ENCODE results near the gene LUZP1. TPM values are rescaled to one million over a fixed set of nuclear protein-coding genes. Genes with fewer than 3 reads are reported as not detected.

Gene LUZP1
- total RNA-seq, 1 experiment from 2014 or later = 30.9 TPM

DNA sequence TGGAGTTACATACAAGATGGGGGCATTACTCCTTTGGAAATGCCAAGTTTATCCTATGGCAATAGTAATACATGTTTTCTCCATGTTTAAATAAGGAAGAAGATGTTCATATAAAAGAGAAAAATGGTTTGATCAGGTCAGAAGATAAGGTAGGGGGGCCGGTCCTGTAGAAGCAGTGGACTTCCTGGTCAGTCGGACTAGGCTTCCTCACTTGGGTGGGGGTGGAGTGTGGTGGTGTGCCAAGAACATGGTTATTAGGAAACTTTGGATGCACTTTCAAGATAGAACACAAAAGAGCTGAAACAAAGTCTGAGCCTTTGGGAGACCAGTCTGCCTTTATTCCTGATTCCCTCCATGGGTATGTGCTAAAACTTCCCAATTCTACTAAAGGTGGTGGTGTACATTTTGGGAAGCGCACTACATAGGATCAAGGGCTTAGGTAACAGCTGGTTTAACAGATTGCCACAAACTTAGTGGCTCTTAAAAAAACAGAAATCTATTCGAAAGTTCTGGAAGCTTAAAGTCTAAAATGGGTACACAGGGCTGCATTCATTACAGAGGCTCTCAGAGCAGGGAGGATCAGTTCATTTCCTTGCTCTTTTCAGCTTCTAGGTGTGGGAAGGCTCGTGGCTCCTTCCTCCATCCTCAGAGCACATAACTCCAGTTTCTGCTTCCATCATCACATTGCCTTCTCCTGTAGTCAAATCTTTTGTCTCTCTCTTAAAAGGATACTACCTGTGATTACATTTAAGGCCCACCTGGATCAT lies 84.8 kb downstream of the LUZP1 start:
- DNase-seq = no peak
- H3K36me3 ChIP-seq (replicated peaks; ENCODE audit: control insufficient read depth, insufficient read depth, low read length) = peaks cover 45% of the 10 kb centered on the region
- no peaks in the 10 kb centered on the region for H3K27me3 ChIP-seq (ENCODE audit: control insufficient read depth, insufficient read depth, low read length)
- no peak overlapping the region for H3K4me3 ChIP-seq (ENCODE audit: insufficient read depth, low read depth, low read length)

DNA sequence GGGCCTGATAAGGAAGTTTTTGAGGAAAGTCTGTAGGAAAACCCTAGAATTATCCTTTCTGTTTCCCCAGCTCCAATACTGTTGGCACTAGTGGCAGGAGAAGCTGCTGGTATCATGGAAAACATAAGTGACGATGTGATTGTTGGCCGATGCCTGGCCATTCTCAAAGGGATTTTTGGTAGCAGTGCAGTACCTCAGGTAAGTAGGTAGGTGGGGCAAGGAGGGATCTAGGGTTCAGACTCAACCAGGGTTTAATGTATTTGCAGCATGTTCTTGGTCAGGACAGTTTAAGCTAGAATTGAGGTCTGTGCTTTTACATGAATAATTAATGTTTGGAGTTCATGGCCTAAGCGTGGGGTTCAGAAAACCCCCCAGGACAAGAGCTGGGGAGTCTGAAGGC lies 87.3 kb downstream of the LUZP1 start:
- peaks cover 45% of the 10 kb centered on the region for H3K36me3 ChIP-seq (replicated peaks; ENCODE audit: control insufficient read depth, insufficient read depth, low read length)
- peak; percentile 51 for DNase-seq
- H3K27me3 ChIP-seq (ENCODE audit: control insufficient read depth, insufficient read depth, low read length) = no peaks in the 10 kb centered on the region
- H3K4me3 ChIP-seq (ENCODE audit: insufficient read depth, low read depth, low read length) = no peak overlapping the region

DNA sequence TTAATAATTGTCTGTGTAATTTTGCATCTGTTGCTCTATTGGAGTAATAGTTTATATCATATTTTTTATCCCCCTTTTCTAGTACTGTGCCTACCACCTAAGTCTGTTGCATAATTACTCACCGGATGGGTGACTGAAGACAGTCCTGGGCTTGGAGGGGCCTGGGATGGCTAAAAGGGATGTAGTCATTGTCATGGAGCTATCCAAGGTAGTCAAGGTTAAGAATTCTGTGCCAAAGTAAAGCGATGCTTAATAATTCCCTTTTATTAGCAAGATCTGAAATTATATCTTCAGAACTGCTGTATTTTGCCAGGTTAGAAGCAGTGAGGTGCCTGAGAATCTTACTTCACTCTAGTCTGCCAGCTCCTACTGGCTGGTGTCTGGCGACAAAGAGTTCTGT lies 87.8 kb downstream of the LUZP1 start:
- H3K27me3 ChIP-seq (ENCODE audit: control insufficient read depth, insufficient read depth, low read length) = no peaks in the 10 kb centered on the region
- H3K4me3 ChIP-seq (ENCODE audit: insufficient read depth, low read depth, low read length) = no peak overlapping the region
- H3K36me3 ChIP-seq (replicated peaks; ENCODE audit: control insufficient read depth, insufficient read depth, low read length) = peaks cover 45% of the 10 kb centered on the region
- DNase-seq = no peak

DNA sequence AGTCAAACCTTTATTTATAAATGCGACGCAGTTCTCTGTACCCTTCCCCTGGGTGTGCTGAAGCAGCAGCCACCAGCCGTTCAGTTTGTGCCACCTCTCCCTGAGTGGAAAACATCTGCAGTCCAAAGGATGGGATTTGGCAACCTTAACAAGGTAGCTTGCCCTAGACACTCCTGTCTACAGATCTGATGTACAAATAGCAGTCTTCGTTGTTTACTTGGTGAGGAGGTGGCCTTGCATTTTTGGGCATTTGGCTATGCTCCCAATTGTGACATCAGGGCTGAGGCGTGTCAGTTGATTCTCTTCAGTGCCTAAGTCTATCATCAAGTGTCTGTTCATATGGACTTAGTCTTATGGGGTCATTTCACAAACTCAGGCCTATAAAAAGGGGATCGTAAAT lies 89.6 kb downstream of the LUZP1 start:
- H3K27me3 ChIP-seq (ENCODE audit: control insufficient read depth, insufficient read depth, low read length) = no peaks in the 10 kb centered on the region
- H3K4me3 ChIP-seq (ENCODE audit: insufficient read depth, low read depth, low read length) = no peak overlapping the region
- no peak for DNase-seq
- H3K36me3 ChIP-seq (replicated peaks; ENCODE audit: control insufficient read depth, insufficient read depth, low read length) = peaks cover 45% of the 10 kb centered on the region

DNA sequence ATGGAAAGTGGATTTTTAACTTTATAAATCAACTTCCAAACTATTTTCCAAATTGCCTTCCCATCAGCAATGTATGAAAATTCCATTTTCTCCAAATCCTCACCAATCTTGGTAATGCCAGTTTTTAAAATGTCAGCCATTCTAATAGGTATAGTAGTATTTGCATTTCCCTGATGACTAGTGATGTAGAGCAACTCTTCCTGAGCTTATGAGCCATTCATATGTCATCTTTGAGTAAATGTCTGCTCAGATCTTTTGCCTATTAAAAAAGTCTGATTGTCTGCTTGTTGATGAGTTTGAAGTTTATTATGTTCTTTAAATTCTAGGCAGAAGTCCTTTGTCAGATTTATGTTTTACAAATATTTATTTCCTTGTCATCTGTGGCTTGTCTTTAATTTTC lies 94.6 kb downstream of the LUZP1 start:
- no peak for DNase-seq
- Histone ChIP-seq H3K4me3 (ENCODE audit: insufficient read depth, low read depth, low read length) (no peak overlapping the region), H3K36me3 (replicated peaks; ENCODE audit: control insufficient read depth, insufficient read depth, low read length) (peaks cover 47% of the 10 kb centered on the region), H3K27me3 (ENCODE audit: control insufficient read depth, insufficient read depth, low read length) (no peaks in the 10 kb centered on the region)

DNA sequence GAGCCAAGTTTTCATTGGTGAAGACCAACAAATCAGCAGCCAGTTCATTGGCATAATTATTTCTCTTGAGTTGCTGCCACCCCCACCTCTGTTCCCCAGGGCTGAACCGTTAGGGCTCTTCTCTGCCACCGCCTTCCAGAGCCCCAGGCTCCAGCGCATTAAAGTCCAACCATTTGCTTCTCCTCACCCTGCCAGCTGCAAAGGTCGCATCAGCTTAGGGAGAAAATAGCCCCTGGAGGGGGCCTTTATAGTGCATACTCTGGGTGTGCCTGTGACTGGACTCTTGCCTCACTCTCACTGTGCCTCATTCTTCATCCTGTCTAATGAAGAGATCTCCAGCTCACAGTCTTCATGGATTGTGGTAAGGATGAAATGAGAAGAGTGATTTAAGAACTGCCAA lies 99.0 kb downstream of the LUZP1 start:
- DNase-seq = no peak
- Histone ChIP-seq H3K27me3 (ENCODE audit: control insufficient read depth, insufficient read depth, low read length) (no peaks in the 10 kb centered on the region), H3K4me3 (ENCODE audit: insufficient read depth, low read depth, low read length) (no peak overlapping the region), H3K36me3 (replicated peaks; ENCODE audit: control insufficient read depth, insufficient read depth, low read length) (peaks cover 52% of the 10 kb centered on the region)

DNA sequence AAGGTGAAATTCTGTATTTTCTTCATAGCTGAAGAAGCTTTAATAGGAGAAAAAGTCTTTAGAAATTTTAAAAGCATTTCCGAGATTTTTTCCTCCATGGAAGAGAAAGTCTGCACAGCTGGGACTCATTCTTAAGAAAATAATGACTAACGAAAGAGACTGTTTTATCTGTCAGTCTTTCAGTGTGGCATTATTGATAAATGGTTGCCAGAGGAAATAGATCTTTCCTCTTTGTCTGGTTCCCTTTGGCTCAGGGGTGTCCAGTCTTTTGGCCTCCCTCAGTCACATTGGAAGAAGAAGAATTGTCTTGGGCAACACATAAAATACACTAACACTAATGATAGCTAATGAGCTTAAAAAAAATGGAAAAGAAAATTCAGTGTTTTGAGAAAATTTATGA lies 99.5 kb downstream of the LUZP1 start:
- peaks cover 52% of the 10 kb centered on the region for H3K36me3 ChIP-seq (replicated peaks; ENCODE audit: control insufficient read depth, insufficient read depth, low read length)
- DNase-seq = no peak
- no peak overlapping the region for H3K4me3 ChIP-seq (ENCODE audit: insufficient read depth, low read depth, low read length)
- no peaks in the 10 kb centered on the region for H3K27me3 ChIP-seq (ENCODE audit: control insufficient read depth, insufficient read depth, low read length)

DNA sequence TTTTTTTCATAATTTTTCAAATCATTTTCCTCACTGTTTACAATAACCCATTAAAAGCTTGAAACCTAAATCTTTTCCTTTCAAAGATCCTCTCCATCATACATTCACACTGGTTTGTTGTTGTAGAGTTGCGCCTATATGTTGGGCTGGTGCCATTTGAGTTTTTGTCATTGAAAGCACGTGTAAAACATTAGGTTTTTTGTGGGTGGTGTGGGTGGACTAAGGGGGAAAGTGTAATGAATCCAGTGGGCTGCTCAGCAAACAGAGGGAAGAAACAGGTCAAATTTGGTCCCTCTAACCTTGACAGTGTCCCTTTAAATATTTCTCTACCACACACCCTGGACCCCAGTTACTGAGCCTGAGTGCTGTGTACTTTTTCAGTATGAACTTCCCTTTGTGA lies 102.6 kb downstream of the LUZP1 start:
- peaks cover 41% of the 10 kb centered on the region for H3K36me3 ChIP-seq (replicated peaks; ENCODE audit: control insufficient read depth, insufficient read depth, low read length)

DNA sequence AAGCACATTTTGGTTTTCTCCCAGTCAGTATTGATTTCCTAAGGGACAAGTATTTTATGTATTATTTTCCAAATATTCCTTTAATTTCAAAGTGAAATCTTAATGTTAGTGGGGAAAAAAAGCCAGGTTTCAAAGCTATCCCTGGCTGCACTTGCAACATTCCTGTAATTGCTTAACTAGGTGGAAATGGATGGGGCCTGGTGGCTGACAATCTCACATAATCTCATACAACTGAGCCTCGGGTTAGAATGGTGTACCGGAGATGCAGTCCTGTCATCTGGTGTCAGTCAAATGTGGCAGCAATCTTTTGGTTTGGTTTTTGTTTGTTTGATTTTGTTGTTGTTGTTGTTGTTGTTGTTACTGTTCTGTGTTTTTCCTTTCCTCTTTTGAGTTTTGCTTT lies 103.3 kb downstream of the LUZP1 start:
- peaks cover 44% of the 10 kb centered on the region for H3K36me3 ChIP-seq (replicated peaks; ENCODE audit: control insufficient read depth, insufficient read depth, low read length)
- H3K4me3 ChIP-seq (ENCODE audit: insufficient read depth, low read depth, low read length) = no peak overlapping the region
- DNase-seq = no peak
- no peaks in the 10 kb centered on the region for H3K27me3 ChIP-seq (ENCODE audit: control insufficient read depth, insufficient read depth, low read length)

More for the DNA sequence above, 102.6 kb downstream of the LUZP1 start:
- H3K4me3 ChIP-seq (ENCODE audit: insufficient read depth, low read depth, low read length) = no peak overlapping the region
- DNase-seq = no peak
- no peaks in the 10 kb centered on the region for H3K27me3 ChIP-seq (ENCODE audit: control insufficient read depth, insufficient read depth, low read length)

DNA sequence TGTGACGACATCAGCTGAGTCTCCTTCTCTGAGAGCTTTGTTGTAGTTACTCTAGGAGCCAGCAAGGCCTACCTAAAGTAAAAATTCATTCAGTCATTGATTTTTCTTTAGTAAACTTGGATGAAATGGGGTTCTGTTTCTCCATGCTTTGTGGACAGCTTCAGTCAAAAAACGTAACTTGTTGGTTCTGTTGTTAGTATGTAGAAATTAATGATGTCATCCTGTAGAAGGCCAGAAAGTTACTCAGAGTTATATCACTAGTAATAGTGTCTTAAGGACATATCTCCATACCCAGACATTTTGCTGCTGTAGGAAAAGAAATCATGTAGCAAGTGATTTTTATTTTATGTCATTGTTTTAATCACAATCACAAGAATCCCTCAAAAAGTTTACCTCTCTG lies 106.4 kb downstream of the LUZP1 start:
- Histone ChIP-seq H3K27me3 (ENCODE audit: control insufficient read depth, insufficient read depth, low read length) (no peaks in the 10 kb centered on the region), H3K36me3 (replicated peaks; ENCODE audit: control insufficient read depth, insufficient read depth, low read length) (peaks cover 39% of the 10 kb centered on the region), H3K4me3 (ENCODE audit: insufficient read depth, low read depth, low read length) (no peak overlapping the region)
- no peak for DNase-seq

DNA sequence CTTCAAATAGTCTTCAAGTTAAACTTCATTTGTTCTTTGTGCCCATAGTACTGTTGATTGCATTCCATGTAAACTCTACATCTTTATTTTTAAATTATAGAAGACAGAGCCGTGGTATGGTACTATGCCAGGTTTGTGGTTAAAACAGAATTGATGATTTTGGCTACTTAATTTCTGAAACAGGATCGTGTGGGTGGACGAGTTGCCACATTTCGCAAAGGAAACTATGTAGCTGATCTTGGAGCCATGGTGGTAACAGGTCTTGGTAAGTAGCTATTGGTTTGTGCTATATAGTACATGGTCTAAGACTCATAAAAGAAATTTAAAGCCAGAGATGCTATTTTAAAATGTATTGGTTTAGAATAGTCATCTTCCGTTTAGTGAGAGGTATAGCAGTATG lies 111.4 kb downstream of the LUZP1 start:
- Histone ChIP-seq H3K4me3 (ENCODE audit: insufficient read depth, low read depth, low read length) (no peak overlapping the region), H3K27me3 (ENCODE audit: control insufficient read depth, insufficient read depth, low read length) (no peaks in the 10 kb centered on the region), H3K36me3 (replicated peaks; ENCODE audit: control insufficient read depth, insufficient read depth, low read length) (peaks cover 38% of the 10 kb centered on the region)
- DNase-seq = no peak

DNA sequence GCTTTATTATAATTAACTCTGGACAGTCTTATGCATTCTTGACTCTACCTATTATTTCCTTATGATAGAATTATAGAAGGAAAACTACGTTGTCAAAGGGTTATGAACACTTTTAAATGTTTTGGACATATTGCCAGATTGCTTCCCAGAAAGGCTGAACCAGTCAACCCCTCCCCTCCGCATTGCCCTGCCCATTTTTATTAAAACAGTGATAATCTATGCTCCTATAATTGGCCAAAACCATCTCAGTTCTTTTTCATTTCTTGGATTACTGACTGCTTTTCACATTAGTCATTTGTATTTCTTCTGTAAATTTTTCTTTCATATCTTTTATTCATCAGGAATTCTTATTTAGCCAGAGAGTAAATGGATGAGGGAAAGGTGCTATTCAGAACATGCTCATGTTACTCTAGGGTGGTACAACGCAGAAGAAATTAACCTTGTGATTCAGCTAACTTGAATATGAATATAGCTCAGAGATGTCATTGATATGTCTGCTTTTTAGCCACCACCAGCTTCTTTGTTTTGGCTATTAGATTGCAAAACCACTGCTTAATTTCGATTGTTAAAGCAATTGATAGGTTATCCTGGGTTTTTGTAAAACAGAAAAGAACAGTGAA lies 117.3 kb downstream of the LUZP1 start:
- Histone ChIP-seq H3K36me3 (replicated peaks; ENCODE audit: control insufficient read depth, insufficient read depth, low read length) (peaks cover 14% of the 10 kb centered on the region), H3K27me3 (ENCODE audit: control insufficient read depth, insufficient read depth, low read length) (no peaks in the 10 kb centered on the region), H3K4me3 (ENCODE audit: insufficient read depth, low read depth, low read length) (no peak overlapping the region)
- no peak for DNase-seq

DNA sequence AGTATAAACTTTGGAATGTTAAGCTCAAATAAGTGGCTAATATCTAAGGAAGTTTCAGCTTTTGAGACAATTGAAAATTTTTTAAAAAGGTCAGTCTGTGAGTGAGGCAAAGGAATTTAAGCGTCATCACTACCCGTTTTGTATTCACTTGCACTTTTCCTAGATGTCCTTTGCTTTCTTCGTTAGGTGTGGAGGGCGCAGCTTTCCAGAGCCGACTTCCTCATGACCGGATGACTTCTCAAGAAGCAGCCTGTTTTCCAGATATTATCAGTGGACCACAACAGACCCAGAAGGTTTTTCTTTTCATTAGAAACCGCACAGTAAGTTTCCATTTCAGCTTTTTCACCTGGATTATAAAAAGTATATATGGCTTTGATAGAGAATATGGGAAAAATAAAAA lies 118.5 kb downstream of the LUZP1 start:
- Histone ChIP-seq H3K36me3 (replicated peaks; ENCODE audit: control insufficient read depth, insufficient read depth, low read length) (peaks cover 10% of the 10 kb centered on the region), H3K27me3 (ENCODE audit: control insufficient read depth, insufficient read depth, low read length) (no peaks in the 10 kb centered on the region), H3K4me3 (ENCODE audit: insufficient read depth, low read depth, low read length) (no peak overlapping the region)
- no peak for DNase-seq

DNA sequence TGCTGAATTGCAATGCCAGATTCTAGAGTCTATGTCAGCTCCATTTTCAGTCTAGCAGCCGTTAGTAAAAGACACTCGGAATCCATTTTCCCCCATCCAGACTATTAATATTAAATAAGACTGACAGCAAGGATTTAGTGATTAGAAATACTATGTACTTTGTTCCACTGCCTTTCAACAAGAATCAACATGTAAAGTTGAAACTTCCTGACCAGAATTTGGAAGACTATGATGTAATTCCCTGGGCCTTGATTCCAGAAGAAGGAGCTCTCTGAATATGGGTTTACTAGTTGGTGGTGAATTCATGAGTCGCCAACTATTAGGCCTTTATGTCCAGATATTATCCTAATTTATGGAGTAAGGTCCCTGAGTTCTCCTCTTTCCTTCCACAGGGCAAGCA lies 124.6 kb downstream of the LUZP1 start:
- no peak for DNase-seq
- H3K27me3 ChIP-seq (ENCODE audit: control insufficient read depth, insufficient read depth, low read length) = no peaks in the 10 kb centered on the region
- 0 out of 2 replicates have a peak, but pooled peaks cover 1% of the 10 kb centered on the region for H3K36me3 ChIP-seq (replicated peaks; ENCODE audit: control insufficient read depth, insufficient read depth, low read length)
- H3K4me3 ChIP-seq (ENCODE audit: insufficient read depth, low read depth, low read length) = no peak overlapping the region

DNA sequence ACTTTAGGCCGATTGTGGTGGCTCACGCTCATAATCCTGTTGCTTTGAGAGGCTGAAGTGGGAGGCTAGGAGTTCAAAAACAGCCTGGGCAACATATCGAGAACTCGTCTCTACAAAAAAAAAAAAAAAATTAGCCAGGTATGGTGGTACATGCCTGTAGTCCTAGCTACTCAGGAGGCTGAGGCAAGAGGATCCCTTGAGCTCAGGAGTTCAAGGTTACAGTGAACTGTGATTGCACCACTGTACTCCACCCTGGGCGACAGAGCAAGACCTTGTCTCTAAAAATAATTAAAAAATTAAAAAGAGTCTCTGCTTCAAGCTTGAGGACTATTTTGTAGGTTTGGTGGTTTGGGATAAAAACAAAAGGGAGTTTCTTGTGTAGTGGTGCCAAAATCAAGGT lies 128.1 kb downstream of the LUZP1 start:
- Histone ChIP-seq H3K36me3 (replicated peaks; ENCODE audit: control insufficient read depth, insufficient read depth, low read length) (0 out of 2 replicates have a peak, but pooled peaks cover 1% of the 10 kb centered on the region), H3K27me3 (ENCODE audit: control insufficient read depth, insufficient read depth, low read length) (no peaks in the 10 kb centered on the region), H3K4me3 (ENCODE audit: insufficient read depth, low read depth, low read length) (no peak overlapping the region)
- DNase-seq = no peak

Data from H7 (cell line).